Colonic mucosa (tissue), 4 donors: ENCODE data around the gene NLK. TPM values are rescaled to one million over a fixed set of nuclear protein-coding genes. Genes with fewer than 3 reads are reported as not detected.

Source experiments
- DNase-seq: peaks from one replicate; pipeline ENCODE4 v3.0.0-alpha.2; 2020
- H3K27ac ChIP-seq: fragments of 200-600 bp; one replicate; pipeline ENCODE4 v1.8.0; 2021
- H3K27me3 ChIP-seq: fragments of 200-600 bp; one replicate; pipeline ENCODE4 v1.8.0; 2021
- H3K36me3 ChIP-seq: fragments of 200-600 bp; one replicate; pipeline ENCODE4 v1.8.0; 2021
- H3K4me1 ChIP-seq: fragments of 200-600 bp; one replicate; pipeline ENCODE4 v1.8.0; 2021; ENCODE audit warnings: mild to moderate bottlenecking
- H3K4me3 ChIP-seq: fragments of 200-600 bp; one replicate; pipeline ENCODE4 v1.8.0; 2021
- H3K9ac ChIP-seq, 2 donors: one replicate each; pipeline ENCODE4 v1.7.0; 2013; ENCODE audit warnings: control low read depth in 2 of 2, low read depth in 2 of 2, low read length in 2 of 2
- H3K9me3 ChIP-seq: fragments of 200-600 bp; one replicate; pipeline ENCODE4 v1.8.0; 2021
- intact Hi-C: fragments of 100-400 bp; cut with DNase I; formaldehyde crosslinking; loops from one replicate; pipeline ENCODE4 v1.14.1; 2022
- total RNA-seq, 2 donors: library from RNA; stranded (reverse); fragmentation: NEBNext Ultra II Directional in 1 of 2; extraction: Animal tissue kit (Norgen Biotek cat#: 25700) in 1 of 2; gene quantifications; one replicate each; pipeline ENCODE4 v1.2.1, GENCODE V29; 2021
- TF ChIP-seq, protein P1 (sequence below): fragments of 200-600 bp; IDR thresholded peaks from one replicate; pipeline ENCODE4 v1.8.0; 2022; ENCODE audit warnings: antibody characterized with exemption, mild to moderate bottlenecking
- donor health status: healthy.
- donor health status: DM: no; HTN: no; CAD: no.
- donor health status: DM: no; HTN: no; CAD: no.

The NLK gene
- total RNA-seq, 2 donors from 2014 or later = 17.2 to 20.9 TPM

DNA sequence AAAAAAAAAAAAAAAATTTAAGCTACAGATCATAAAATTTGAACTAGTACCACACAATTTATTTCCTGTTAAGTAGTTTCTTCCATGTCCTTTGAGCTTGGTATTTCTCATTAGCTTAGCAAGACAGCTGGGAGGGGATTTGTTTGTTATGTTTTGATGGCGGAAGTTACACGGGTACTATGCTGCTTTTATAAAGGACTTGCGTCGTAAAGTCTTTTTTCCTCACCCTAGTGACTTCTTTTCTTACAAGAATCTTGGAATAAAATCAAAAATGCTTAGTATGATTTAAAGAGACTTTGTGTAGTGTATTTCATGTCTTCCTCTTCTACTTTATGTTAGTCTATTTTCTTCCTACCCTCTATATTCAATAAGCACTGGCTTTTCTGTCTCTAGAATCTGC lies 89.1 kb downstream of the NLK start:
- TF ChIP-seq, protein P1, sequence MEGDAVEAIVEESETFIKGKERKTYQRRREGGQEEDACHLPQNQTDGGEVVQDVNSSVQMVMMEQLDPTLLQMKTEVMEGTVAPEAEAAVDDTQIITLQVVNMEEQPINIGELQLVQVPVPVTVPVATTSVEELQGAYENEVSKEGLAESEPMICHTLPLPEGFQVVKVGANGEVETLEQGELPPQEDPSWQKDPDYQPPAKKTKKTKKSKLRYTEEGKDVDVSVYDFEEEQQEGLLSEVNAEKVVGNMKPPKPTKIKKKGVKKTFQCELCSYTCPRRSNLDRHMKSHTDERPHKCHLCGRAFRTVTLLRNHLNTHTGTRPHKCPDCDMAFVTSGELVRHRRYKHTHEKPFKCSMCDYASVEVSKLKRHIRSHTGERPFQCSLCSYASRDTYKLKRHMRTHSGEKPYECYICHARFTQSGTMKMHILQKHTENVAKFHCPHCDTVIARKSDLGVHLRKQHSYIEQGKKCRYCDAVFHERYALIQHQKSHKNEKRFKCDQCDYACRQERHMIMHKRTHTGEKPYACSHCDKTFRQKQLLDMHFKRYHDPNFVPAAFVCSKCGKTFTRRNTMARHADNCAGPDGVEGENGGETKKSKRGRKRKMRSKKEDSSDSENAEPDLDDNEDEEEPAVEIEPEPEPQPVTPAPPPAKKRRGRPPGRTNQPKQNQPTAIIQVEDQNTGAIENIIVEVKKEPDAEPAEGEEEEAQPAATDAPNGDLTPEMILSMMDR = no peak
- Histone ChIP-seq H3K36me3 (no peaks in the 10 kb centered on the region), H3K4me3 (no peak overlapping the region), H3K27ac (peak overlapping the region; percentile 22), H3K27me3 (no peaks in the 10 kb centered on the region), H3K4me1 (no peaks in the 10 kb centered on the region), H3K9me3 (no peaks in the 10 kb centered on the region), H3K9ac (no peak overlapping the region)
- intact Hi-C loops = no loop called here
- DNase-seq = no peak

DNA sequence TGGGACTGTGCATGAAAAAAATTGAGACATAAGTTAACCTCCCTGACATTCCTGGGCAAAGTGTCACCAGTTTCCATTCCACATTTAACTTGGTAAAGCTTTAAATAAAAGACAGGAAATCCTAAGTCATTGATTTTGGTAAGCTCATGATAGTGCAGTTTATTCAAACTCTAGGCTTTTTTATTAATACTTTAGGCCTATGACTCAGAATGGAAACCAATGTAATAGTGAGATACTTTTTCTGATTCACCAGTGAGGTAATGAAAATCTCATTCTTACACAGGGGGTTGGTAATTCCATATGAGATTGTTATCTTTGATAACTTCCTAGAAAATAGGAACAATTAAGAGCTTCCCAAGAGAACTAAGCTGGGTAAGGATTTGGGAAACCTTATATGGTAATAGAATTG lies 91.1 kb downstream of the NLK start:
- no peak overlapping the region for H3K9ac ChIP-seq
- no peaks in the 10 kb centered on the region for H3K9me3 ChIP-seq
- TF ChIP-seq, protein P1 = no peak
- no peaks in the 10 kb centered on the region for H3K4me1 ChIP-seq
- no peak for DNase-seq
- H3K27ac ChIP-seq = no peak overlapping the region
- no peak overlapping the region for H3K4me3 ChIP-seq
- no peaks in the 10 kb centered on the region for H3K27me3 ChIP-seq
- no peaks in the 10 kb centered on the region for H3K36me3 ChIP-seq
- intact Hi-C loops = no loop called here

DNA sequence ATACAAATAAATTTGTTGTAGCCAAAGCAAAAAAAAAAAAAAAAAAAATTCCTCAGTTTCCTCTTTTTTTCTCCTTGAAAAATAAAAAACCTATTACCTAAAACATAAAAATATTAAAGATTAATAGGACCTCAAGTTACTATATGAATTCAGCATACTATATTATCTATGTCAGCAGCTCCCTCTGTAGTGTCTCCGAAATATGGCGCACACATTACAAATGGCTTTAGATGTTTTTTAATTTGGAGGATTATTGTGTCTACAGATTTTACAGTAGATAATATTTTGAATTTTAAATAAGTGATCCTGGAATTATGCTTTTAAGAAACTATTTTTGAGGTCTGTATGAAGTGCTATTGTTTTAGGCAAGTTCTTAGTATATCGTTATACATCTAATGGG lies 94.4 kb downstream of the NLK start:
- Histone ChIP-seq H3K27me3 (no peaks in the 10 kb centered on the region), H3K9ac (no peak overlapping the region), H3K36me3 (no peaks in the 10 kb centered on the region), H3K4me3 (no peak overlapping the region), H3K27ac (no peak overlapping the region), H3K4me1 (no peaks in the 10 kb centered on the region), H3K9me3 (no peaks in the 10 kb centered on the region)
- DNase-seq = no peak
- TF ChIP-seq, protein P1 = no peak
- intact Hi-C loops = no loop called here

DNA sequence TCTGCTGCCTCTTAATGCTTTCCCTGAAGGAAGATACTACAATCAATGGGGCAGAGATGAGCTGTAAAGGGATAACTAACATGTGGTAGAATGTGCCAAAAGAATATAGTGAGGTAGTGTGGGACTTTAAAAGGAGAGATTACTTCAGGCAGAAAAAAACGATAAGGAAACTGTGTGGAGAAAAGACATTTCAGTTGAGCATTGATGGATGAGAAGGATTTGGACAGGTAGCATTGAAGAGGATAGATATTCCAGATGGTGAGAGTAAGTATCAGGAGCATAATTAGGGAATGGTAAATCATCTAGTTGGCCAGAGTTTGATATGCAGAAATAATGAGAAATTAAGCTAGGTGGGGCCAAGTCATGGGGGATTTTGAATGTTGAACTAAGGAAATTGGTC lies 97.3 kb downstream of the NLK start:
- Histone ChIP-seq H3K4me1 (no peaks in the 10 kb centered on the region), H3K9ac (no peak overlapping the region), H3K36me3 (no peaks in the 10 kb centered on the region), H3K4me3 (no peak overlapping the region), H3K9me3 (no peaks in the 10 kb centered on the region), H3K27me3 (no peaks in the 10 kb centered on the region), H3K27ac (no peak overlapping the region)
- intact Hi-C loops = no loop called here
- TF ChIP-seq, protein P1 = no peak
- no peak for DNase-seq

DNA sequence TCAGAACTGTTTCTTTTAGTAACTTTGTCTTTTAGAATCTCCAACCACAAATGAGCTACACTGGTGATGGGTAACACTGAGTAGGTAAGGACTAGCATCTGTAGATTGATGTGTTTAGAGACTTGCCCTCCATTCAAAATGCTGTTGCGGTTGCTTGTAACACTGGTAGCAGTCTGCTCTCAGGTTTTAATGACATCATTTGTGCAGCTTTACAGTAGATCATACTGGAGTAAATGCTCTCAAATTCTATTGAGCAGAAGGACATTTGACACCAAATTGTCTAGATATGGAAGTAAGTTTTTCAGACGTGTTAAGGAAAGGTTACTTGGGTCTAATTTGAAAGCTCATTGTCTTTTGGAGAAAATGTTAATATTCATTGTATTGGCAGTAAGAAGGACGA lies 98.8 kb downstream of the NLK start:
- H3K36me3 ChIP-seq = no peaks in the 10 kb centered on the region
- no peaks in the 10 kb centered on the region for H3K27me3 ChIP-seq
- H3K9ac ChIP-seq = no peak overlapping the region
- H3K9me3 ChIP-seq = no peaks in the 10 kb centered on the region
- H3K27ac ChIP-seq = no peak overlapping the region
- H3K4me1 ChIP-seq = no peaks in the 10 kb centered on the region
- intact Hi-C loops = no loop called here
- TF ChIP-seq, protein P1 = no peak
- DNase-seq = no peak
- no peak overlapping the region for H3K4me3 ChIP-seq

DNA sequence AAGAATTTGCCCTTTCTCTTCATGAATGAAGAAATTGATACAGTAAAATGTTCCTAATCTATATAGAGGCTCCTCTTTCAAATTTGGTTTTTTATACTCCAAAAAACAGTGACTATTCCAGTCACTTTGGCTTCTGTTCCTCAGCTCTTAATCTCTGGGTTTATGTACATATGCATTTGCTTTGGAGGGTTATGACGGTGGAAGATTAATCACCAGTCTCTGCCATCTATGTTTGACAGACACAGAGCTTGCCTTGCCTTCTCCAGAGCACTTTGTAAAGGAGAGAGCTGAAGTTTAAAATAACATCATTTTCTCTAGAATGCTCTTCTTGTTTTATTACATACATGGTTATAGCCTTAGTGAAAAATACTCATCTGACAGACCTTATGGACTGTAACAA lies 99.3 kb downstream of the NLK start:
- no peak for DNase-seq
- Histone ChIP-seq H3K9ac (no peak overlapping the region), H3K27ac (no peak overlapping the region), H3K27me3 (no peaks in the 10 kb centered on the region), H3K4me3 (no peak overlapping the region), H3K36me3 (no peaks in the 10 kb centered on the region), H3K4me1 (no peaks in the 10 kb centered on the region), H3K9me3 (no peaks in the 10 kb centered on the region)
- intact Hi-C loops = no loop called here
- TF ChIP-seq, protein P1 = no peak
